LoVo (cell line): ENCODE measurements around the gene CXCL16.
"Not testable (repeated sequence)": the region's sequence is repeated elsewhere in the genome, so short reads cannot be mapped to it uniquely, and the experiment has no call there.

Source experiments
- DNase-seq: peaks from one replicate; pipeline ENCODE4 v3.0.0-alpha.2; 2016; ENCODE audit warnings: low spot score

CXCL16 gene

DNA sequence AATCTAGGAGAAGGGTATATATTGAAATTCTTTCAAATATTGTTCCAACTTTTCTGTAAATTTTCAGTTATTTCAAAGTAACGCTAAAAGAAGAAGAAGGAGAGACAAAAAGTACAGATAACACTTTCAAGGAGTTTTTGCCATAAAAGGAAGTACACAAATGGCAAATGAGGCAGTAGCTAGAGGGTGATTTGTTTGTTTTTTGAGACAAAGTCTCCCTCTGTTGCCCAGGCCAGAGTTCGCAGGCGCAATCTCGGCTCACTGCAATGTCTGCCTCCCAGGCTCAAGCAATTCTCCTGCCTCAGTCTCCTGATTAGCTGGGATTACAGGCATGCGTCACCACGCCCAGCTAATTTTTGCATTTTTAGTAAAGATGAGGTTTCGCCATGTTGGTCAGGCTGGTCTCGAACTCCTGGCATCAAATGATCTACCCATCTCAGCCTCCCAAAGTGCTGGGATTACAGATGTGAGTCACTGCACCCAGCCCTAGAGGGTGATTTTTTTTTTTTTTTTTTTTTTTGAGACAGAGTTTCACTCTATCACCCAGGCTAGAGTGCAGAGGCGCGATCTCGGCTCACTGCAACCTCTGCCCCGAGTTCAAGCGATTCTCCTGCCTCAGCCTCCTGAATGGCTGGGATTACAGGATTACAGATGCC lies 40.2 kb downstream of the CXCL16 start:
- not testable (repeated sequence) for DNase-seq

DNA sequence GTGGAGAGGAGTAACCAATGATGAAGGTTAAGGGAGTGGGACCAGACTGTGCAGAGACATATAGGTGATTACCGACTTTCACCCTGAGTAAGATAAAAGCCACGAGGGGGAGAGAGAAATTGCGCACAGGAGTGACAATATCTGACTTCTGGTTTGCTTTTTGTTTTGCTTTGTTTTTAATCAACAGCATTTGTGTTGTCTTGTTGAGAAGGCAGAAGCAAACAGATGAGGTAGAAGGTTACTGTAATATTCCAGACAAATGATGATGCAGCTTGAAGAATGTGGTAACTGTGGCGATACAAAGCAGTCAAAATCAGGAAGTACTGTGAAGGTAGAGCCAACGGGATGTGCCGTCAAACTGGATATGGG lies 43.3 kb downstream of the CXCL16 start:
- DNase-seq: no peak

DNA sequence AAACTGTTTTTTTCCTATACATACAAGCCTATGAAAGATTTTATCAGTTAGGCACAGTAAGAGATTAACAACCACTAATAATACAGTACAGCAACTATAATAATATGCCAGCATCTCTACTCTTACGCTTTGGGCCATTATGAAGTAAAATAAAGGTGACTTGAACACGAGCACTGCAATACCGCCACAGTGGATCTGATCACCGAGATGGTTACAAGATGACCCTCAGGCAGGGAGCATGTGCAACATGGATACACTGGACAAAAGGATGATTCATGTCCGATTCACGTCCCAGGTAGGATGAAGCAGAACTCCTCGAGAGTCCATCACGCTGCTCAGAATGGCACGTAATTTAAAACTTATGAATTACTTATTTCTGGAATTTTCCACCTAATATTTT lies 46.3 kb downstream of the CXCL16 start:
- no peak for DNase-seq

DNA sequence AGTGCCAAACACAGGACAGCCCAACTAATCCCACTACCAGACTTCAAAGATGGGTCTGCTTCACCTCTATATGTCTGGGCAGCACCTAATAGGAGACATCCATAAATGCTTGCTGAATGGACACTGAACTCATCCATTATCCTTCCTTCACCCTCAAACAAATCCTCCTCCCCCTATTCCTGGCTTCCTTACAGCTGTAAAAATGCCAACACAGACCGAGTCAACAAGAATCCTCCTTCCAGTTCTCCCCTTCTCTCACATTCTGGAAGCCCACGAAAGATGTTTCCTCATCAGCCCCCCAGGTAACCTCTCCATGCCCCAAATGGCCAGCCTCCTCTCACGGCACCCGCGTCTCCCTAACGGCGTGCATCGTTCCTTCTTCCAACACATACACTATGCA lies 48.0 kb downstream of the CXCL16 start:
- DNase-seq: no peak

DNA sequence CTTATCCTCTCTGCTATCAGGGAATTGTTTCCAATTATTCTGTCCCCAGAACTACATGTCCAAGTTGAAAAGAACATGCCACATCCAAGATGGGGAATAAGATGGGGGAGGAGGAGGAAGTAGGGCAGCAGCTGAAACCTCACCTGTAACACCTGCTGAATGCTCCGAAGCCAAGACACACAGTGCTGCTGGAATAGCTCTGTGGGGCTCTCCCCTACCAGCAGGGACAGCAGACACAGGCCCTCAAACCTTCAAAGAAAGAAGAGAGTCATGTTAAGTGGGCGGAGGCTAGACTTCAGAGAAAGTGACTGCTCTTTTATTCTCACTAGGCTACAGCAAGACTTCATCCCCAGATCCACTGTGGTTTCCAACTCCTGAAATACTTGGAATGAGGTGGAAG lies 49.0 kb downstream of the CXCL16 start:
- DNase-seq: no peak

DNA sequence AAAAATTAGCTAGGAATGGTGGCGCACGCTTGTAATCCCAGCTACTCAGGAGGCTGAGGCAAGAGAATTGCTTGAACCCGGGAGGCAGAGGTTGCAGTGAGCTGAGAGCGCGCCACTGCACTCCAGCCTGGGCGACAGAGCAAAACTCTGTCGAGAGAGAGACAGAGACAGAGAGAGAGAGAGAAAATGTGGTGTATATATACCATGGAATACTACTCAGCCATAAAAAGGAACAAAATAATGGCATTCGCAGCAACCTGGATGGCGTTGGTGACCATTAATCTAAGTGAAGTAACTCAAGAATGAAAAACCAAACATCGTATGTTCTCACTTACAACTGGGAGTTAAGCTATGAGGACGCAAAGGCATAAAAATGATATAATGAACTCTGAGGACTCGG lies 49.9 kb downstream of the CXCL16 start:
- not testable (repeated sequence) for DNase-seq

DNA sequence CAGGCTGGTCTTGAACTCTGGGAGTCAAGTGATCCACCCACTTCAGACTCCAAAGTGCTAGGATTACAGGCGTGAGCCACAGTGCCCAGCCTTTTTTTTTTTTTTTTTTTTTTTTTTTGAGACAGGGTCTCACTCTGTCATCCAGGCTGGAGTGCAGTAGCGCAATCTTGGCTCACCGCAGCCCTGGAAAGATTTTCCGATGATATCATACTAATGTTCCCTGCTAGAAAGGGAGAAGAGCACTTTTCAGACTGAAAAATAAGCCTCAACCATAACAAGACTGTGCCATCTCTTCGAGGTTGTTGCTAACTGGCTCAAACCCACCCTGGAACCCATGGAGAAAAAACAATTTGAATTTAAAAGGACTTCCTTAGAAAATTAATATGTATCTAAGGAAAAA lies 56.0 kb downstream of the CXCL16 start:
- not testable (repeated sequence) for DNase-seq
